NT2/D1 (cell line): Measurements from ENCODE around the gene RIPOR3.

ENCODE experiments used
- SUZ12 ChIP-seq: IDR thresholded peaks from 2 replicates; pipeline ENCODE4 v1.6.1; 2011; ENCODE audit not compliant: insufficient read length, insufficient read depth; ENCODE audit errors: extremely low read depth
- ZNF274 ChIP-seq: IDR thresholded peaks from 2 replicates; pipeline ENCODE4 v1.6.1; 2011; ENCODE audit warnings: mild to moderate bottlenecking, low read depth, low read length

- TF ChIP-seq ZNF274 (no peak), SUZ12 (no peak)
Measured at GRCh38 chr20:50580842-50581544, 110.3 kb downstream of the RIPOR3 start.
